ENCODE data around the gene DPF3. TPM values are rescaled to one million over a fixed set of nuclear protein-coding genes. Genes with fewer than 3 reads are reported as not detected.

Gene DPF3
- total RNA-seq, 4 donors from 2014 or later: 0.22 to 5.4 (median 2.7) TPM

- Histone ChIP-seq H3K9me3 (no peaks in the 10 kb centered on the region), H3K27me3 (no peaks in the 10 kb centered on the region), H3K4me1 (no peaks in the 10 kb centered on the region), H3K27ac (no peak overlapping the region), H3K4me3 (no peak overlapping the region), H3K36me3 (no peaks in the 10 kb centered on the region)
- TF ChIP-seq POLR2A (IDR thresholded peaks at IDR 0.05): no peak
- no peak for TF ChIP-seq EP300 (IDR thresholded peaks at IDR 0.05)
- TF ChIP-seq CTCF (IDR thresholded peaks at IDR 0.05): no peak
- DNase-seq (ENCODE audit: low spot score in 2 of 2): no peak
- WGBS, 2 donors: 78 to 80% methylated on average over 12 of the region's 12 CpGs
These were observed 185.7 kb downstream of the DPF3 start for GRCh38 chr14:72708222-72708621.

- Histone ChIP-seq H3K36me3 (no peaks in the 10 kb centered on the region), H3K4me3 (no peak overlapping the region), H3K27ac (no peak overlapping the region), H3K27me3 (no peaks in the 10 kb centered on the region), H3K9me3 (no peaks in the 10 kb centered on the region), H3K4me1 (peaks cover 0 to 5% (median 0%) of the 10 kb centered on the region in 4 donors)
- 85 to 88% methylated on average over 2 of the region's 2 CpGs for WGBS, 2 donors
- no peak for DNase-seq (ENCODE audit: low spot score in 2 of 2)
- no peak for TF ChIP-seq CTCF (IDR thresholded peaks at IDR 0.05)
- no peak for TF ChIP-seq EP300 (IDR thresholded peaks at IDR 0.05)
- TF ChIP-seq POLR2A (IDR thresholded peaks at IDR 0.05): no peak
These were observed 187.4 kb downstream of the DPF3 start for GRCh38 chr14:72706485-72706884.

GRCh38 chr14:72704502-72704901 is 189.4 kb downstream of the DPF3 start:
- WGBS, 2 donors: 55 to 59% methylated on average over 3 of the region's 3 CpGs
- TF ChIP-seq EP300 (IDR thresholded peaks at IDR 0.05) (no peak), POLR2A (IDR thresholded peaks at IDR 0.05) (no peak), CTCF (IDR thresholded peaks at IDR 0.05) (no peak)
- no peak overlapping the region for H3K4me3 ChIP-seq
- DNase-seq (ENCODE audit: low spot score in 2 of 2): peak in 1 of 2 donors; percentile 19
- H3K27me3 ChIP-seq: no peaks in the 10 kb centered on the region
- H3K9me3 ChIP-seq: no peaks in the 10 kb centered on the region
- no peak overlapping the region for H3K27ac ChIP-seq
- no peaks in the 10 kb centered on the region for H3K36me3 ChIP-seq
- H3K4me1 ChIP-seq: peaks cover 0 to 7% (median 2%) of the 10 kb centered on the region in 4 donors

- H3K4me1 ChIP-seq: peaks cover 0 to 7% (median 2%) of the 10 kb centered on the region in 4 donors
- H3K27ac ChIP-seq: no peak overlapping the region
- no peaks in the 10 kb centered on the region for H3K27me3 ChIP-seq
- H3K9me3 ChIP-seq: no peaks in the 10 kb centered on the region
- H3K36me3 ChIP-seq: no peaks in the 10 kb centered on the region
- WGBS, 2 donors: 50 to 62% methylated on average over 5 to 7 of the region's 7 CpGs
- H3K4me3 ChIP-seq: no peak overlapping the region
- no peak for TF ChIP-seq POLR2A (IDR thresholded peaks at IDR 0.05)
- peak in 1 of 2 donors; percentile 13 for DNase-seq (ENCODE audit: low spot score in 2 of 2)
These were observed 192.3 kb downstream of the DPF3 start for GRCh38 chr14:72701605-72702004.

GRCh38 chr14:72701237-72701565 is 192.7 kb downstream of the DPF3 start:
- Histone ChIP-seq H3K27me3 (no peaks in the 10 kb centered on the region), H3K9me3 (no peaks in the 10 kb centered on the region), H3K4me1 (peaks cover 0 to 7% (median 2%) of the 10 kb centered on the region in 4 donors), H3K4me3 (no peak overlapping the region), H3K36me3 (no peaks in the 10 kb centered on the region), H3K27ac (no peak overlapping the region)
- TF ChIP-seq POLR2A (IDR thresholded peaks at IDR 0.05) (no peak), EP300 (IDR thresholded peaks at IDR 0.05) (no peak), CTCF (IDR thresholded peaks at IDR 0.05) (no peak)
- WGBS, 2 donors: 58 to 63% methylated on average over 7 of the region's 7 CpGs
- DNase-seq (ENCODE audit: low spot score in 2 of 2): no peak
